HPDE6-E6E7 (cell line): ENCODE results near the gene SLC45A1.
"Not testable (repeated sequence)": the region's sequence is repeated elsewhere in the genome, so short reads cannot be mapped to it uniquely, and the experiment has no call there.

ENCODE experiments used
- DNase-seq: peaks from one replicate; pipeline ENCODE4 v3.0.0; 2011; ENCODE audit warnings: missing footprints; ENCODE audit errors: extremely low spot score

The SLC45A1 gene

DNA sequence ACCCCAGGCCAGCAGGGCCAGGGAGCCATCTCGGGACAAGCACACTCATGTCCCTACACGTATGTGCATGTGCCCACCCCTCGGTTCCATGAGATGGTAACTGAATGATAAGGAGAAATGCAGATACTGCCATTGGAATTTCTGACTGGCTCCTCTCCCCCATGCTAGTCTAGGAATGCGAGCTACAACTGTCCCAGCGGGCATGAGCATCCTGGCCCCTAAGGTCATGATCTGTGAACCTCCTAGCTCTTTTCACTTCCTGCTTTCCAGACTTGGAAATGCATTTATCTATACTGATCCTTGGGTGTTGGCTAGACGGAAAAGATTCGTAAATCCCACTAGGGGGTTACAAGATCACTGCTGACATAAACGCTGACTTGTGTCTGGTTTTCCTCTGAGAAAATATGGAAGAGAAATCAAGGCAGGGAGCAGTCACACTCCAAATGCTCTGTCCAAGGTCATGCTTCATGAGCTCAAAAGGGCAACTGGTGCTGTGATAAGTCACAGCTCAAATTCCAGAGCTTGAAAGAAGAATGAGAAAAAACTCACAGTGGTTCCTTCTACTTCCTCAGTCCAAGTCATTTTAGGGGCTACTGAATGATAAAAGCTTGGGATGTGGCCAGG is 49.8 kb downstream of the SLC45A1 start:
- DNase-seq: no peak

DNA sequence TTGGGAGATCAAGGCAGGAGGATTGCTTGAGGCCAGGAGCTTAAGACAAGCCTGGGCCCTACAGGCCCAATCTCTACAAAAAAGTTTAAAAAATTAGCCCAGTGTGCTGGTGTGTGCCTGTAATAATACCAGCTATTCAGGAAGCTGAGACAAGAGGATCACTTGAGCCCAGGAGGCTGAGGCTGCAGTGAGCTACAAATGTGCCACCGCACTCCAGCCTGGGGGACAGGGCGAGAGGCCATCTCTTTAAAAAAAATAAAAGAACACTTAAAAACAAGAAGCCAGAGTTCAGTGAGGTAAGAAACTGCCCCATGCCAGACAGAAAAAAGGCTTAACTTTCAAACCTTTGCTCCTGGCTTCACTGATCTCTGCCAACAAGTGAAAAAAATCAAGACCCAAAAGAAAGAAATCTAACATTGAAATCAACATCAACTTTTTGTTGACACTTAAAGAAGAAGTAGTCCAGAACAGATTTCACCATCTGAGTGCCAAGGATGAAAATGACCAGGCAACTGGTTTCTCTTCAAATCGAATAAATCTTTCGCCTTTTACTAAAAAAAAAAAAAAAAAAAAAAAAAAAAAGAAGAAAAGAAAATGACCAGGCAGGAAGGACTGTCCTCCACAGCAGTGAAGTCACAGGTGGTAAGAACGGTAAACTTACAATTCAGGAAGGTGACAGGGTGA is 51.2 kb downstream of the SLC45A1 start:
- DNase-seq: no peak

DNA sequence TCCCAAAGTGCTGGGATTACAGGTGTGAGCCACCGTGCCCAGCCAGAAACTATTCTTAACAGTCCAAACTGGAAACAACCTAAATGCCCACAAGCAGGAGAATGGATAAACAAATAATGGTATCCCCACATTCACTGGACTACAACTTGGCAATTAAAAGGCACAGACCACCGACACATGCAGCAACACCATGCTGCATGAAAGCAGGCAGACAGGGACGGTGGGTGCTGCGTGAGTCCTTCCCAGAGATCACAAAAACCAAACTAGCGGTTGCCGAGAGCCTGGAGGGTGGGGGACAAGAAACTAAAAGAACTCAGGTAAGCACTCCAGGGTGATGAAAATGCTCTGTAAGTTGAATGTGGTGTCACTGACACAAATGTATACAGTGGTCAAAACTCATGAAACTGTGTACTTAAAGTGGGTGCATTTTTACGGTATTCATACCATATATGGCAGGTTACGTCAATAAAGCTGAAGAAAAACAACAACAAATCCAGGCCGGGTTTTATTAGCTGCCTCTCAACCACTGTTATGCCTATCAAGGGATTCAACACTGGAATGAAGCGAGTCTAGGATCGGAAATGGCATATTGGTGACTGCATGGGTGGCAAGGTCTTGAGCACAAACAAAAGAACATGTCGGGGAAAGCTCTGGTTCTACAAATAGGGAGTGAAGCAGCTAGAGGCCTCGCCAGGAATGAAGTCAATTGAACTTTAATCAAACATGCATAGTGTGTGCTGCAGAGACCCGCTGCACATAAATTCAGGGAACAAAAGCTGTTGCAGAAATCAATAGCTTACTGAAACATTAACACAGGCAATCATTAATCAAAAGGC is 52.4 kb downstream of the SLC45A1 start:
- DNase-seq: no peak

DNA sequence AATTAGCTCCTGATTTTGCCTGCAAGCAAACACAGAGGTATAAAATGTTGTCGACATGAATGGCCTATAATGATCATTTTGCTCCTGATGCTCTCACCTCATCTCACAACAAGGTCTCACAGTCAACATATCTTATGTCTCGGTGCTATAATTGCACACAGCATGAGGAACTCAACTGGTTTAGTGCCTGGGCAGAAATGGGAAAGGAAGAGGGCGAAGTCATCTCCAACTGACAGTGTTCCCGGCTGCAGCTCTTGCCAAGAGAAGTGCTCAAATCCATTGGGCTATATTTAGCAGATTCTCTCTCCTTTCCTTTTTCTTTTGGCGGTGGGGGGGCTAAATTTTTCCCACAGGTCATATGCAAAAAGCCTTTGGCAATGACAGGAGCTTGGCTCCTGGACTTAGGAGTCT is 53.0 kb downstream of the SLC45A1 start:
- DNase-seq: no peak

DNA sequence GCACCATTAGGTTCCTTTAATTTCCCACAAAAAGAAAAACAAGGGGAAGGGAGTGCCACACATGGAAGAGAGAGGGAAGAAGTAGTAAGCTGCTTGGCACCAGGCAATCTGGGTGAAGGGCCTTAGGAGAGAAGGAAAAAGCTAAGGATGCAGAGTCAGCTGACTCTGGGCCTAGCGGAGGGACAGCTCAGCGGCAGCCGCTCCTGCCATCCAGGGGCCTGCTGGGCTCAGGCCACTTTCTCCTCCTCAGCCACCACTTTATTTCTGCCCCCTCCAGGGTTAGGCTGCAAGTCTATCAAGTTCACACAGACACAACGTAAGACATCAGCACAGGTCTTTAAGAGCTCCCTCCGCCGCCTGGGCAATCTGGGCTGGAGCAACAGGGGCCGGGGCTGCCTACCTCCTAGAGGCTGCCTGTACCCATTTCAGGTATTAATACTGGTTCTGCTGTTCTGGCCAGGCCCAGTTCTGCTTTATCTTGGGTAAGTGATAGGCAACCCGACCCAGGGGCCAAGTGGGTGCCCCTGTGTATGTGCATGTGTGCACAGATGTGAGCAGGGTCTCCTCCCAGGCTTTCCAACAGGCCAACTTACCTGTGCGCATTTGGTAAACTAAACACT is 53.6 kb downstream of the SLC45A1 start:
- no peak for DNase-seq

DNA sequence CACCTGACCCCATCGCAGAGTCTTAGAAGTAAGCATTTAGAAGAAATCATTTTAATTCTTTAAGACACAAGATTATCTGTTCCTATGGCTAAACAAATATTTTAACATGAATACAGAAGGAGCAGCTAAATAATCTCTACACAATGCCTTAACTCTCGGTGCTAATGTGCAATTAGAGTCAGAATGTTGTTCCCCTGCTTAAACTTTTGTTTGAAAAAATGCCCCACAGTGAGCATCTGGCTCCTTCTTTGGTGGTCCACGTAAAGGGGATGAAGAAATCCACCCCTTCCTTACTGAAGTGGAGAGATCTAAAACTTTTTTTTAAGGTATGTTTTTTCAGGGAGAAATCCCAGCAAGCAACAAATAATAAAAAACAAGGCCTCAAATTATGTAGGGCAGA is 55.2 kb downstream of the SLC45A1 start:
- DNase-seq: no peak

DNA sequence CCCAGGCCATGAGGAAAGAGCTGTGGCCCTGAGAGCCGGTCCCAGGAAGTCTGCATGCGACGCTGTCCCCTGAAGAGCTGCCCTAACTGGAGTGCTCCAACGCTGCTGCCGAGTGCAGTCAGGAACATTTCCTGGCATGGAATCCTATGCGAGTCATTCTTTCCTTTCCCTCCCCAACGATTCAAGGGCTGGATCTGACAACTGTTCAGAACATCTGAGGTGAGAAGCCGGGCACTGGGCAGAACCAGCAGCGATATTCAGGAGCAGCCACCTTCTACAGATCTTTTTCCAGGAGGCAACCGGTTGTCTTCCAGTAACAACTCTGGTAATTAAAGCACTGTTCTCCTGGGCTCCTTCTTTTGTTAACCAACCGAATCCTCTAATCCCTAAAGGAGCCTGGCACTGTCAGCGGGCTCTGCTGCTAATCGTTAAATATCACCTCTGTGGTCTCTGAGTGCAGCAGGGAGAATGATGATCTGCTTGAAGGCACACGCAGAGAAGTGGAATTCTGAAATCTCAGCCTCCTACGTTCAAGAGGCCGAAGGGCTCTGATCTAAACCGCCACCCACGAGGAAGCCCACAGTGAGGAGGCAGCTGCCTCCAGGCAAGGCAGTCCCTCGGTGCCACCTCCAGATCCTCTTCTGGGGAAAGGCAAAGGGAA is 55.8 kb downstream of the SLC45A1 start:
- no peak for DNase-seq

DNA sequence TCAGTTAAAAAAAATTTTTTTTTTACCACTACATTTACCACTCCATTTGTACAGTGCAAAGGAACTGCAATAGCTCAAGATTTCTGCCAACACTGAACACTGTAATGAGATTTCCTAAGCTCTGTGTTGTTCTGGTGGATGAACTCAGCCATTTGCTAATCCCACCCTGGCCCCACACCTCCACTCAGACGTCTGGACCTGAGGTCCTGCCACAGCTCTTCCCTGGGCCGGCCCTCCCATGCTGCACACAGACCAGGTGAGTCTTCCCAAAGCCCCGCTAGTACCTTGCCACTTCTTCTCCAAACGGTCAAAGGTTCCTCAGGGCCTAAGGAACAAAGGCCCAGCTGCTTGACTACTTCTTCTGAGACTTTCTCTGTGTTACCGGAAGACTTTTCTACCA is 56.4 kb downstream of the SLC45A1 start:
- DNase-seq: no peak

DNA sequence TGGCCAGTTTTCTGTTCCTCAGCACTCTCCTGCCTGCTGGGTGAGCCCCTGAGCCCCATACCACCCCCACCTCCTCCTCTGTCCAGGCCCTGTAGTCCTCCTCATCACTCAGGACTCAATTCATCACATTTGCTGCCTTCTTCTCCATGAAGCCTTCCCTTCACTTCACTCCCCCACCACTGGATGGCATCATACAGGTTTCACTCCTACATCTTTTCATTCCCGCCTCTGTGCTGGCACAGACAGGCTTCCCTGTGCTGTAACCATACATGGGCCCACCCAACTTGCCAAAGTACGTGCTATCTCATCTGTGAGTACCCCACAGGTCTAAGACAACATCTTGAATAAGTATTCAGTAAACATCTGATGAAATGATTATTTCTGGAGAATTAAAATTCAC is 56.9 kb downstream of the SLC45A1 start:
- peak; percentile 37 for DNase-seq

DNA sequence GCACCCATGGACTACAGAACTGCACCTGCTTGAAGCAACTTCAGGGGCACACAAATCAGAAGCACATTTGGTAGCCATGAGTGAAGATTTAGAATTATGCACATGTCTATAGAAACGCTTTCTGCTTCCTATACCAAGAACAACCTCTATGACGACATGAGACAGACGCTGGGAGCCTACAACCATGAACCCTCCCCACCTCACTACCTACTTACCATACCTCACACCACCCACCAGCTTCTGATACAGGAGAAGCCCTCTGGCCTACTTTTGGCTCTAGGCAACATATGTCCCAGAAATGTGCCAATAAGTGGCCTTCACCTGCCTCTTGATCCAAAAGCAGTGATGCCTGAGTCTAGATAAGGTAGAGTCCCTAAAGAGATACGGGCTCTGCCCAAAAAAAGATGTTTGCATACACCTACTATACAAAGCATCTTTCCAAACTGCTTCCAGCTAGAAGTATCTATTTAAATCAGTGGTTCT is 58.5 kb downstream of the SLC45A1 start:
- DNase-seq: no peak

DNA sequence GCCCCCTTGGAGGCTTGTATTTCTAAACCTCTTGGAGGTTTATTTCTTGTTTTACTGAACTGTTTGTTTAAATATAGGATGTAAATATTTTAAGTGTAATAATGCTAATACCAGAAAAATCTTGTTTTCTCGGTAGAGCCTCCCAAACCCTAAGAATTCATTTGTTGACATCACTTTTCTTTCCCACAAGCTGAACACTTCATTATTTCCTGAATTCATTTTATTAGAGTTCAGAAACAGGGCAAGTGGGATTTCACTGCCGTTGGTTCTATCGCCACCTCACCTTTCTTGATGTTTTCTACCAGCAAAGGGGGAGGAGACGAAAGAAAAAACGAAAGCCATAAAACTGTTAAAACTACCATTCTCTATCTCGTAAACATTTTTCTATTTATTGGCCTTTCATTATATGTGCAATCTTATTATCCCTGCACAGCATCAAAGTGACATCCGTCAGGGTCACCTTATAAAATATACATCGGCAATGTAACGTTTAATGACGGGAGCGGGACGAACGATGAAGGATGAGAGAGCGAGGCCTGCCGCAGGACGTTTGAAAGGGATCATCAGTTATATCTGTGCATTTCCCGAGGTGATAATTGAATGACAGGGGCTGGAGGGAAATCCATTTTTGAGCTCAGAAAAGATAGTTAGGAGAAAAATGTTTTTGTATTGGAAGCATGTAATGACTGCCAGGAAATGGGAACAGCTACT is 59.5 kb downstream of the SLC45A1 start:
- DNase-seq: no peak

DNA sequence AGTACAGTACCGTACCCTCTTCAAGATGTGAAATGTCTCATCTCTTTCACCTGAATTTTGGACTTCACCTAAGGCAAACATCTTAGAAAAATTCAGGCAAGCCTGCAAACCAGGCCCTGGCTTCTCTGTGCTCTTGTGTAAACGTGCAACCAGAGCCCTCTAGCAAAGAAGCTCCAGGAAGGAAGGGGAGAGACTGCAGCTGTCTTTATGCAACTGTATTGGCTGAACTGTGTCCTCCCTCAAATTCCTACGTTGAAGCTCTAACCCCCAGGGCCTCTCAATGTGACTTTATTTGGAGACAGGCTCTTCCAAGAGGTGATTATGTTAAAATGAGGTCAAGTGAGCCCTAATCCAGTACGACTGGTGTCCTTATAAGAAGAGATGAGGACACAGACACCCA is 60.3 kb downstream of the SLC45A1 start:
- DNase-seq: no peak

DNA sequence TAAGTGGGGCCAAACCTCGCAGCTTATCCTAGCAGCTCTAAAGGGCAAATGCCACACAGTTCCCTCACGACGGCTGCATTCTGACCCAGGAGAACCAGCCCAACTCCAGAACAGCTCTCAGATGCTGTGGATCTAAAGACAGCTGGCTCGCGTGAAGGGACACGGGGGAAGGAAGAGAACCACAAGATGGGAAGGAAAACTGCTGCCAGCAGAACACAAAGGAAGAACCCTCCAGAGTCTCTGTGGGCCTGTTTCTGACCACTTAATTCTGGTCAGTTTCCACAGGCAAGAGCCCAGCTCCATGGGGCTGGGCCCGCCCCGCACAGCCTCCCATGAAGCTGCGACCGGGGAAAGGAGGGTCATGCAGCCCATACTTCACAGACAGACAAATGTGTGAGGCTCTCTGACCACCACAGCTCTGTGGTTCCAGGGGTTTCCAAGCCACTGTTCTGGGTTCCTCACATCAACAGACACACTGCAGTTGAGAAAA is 61.1 kb downstream of the SLC45A1 start:
- no peak for DNase-seq

DNA sequence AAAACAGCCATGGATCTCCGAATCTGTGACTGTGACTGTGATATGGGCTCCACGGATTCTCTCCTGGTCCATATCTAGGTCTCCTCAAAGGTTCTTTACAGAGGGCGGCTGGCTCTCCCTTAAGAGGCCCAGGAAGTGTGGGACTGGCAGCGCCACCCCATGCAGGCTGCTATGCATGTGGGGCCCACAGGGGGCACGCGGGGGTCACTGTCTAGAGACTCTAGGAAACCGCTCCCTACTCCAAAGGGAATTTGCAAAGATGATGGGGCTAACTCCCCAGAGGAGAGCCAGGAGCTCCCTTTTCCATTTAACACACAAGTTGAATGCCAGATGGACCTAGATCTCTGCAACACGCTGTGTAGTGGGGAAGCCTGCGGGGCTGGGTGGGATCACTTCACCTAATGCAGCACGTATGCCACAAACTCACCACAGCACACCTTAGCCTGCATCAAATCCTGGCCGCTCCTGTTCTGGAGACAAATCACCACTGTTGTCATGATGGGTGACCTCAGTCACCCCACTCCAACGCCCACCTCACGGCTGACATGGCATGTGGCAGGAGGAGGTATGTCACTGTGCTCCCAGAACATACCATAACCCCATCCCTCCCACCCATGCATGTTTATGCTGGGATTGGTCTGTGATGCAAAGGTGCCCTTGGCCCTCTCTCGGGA is 61.7 kb downstream of the SLC45A1 start:
- no peak for DNase-seq

DNA sequence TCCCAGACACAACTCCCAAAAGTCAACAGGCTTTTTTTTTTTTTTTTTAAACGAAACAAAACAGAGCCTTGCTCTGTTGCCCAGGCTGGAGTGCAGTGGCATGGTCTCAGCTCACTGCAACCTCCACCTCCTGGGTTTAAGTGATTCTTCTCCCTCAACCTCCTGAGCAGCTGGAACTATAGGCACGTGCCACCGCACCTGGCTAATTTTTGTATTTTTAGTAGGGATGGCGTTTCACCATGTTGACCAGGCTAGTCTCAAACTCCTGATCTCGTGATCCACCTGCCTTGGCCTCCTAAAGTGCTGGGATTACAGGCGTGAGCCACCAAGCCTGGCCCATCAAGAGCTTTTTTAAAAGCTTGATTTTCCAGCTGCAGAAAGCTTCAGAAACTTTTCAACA is 62.4 kb downstream of the SLC45A1 start:
- not testable (repeated sequence) for DNase-seq

DNA sequence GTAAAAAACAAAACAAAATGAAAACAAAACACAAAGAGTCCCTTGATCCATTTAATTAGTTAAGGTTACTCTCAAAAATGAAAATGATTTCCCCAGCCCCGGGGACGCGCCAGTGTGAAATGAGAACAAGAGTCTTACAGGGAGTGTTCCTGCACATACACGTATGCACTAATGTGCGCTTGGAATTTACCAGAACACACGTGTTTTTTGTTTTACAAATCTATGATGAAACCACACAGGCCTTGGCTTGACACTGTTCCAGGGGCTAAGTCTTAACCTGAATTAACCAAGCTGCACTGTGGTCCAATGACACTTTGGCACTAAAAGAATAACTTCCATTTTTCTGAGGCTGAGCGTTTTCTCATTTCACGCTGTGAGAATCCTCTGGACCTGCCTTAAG is 63.7 kb downstream of the SLC45A1 start:
- no peak for DNase-seq

DNA sequence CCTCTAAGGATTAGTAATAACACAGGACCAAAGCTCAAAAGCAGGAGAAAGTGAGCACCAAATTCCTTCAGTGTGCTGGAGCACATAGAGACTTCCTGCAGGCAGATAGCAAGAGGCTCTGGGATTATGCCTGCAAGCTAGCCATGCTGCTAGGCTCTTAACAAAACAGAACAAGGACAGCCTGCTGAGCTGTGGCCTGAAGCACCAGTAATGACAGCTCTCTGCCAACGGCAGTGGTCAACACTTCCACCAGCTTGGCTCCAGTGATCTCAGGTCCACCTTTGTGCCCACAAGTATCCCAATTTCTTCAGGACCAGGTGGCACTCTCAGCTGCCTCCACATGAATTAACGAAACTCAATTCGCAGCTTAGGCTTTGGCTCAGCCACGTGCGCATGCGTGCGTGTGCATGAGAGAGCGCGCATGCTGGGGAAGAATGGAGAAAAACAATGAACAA is 64.2 kb downstream of the SLC45A1 start:
- no peak for DNase-seq

DNA sequence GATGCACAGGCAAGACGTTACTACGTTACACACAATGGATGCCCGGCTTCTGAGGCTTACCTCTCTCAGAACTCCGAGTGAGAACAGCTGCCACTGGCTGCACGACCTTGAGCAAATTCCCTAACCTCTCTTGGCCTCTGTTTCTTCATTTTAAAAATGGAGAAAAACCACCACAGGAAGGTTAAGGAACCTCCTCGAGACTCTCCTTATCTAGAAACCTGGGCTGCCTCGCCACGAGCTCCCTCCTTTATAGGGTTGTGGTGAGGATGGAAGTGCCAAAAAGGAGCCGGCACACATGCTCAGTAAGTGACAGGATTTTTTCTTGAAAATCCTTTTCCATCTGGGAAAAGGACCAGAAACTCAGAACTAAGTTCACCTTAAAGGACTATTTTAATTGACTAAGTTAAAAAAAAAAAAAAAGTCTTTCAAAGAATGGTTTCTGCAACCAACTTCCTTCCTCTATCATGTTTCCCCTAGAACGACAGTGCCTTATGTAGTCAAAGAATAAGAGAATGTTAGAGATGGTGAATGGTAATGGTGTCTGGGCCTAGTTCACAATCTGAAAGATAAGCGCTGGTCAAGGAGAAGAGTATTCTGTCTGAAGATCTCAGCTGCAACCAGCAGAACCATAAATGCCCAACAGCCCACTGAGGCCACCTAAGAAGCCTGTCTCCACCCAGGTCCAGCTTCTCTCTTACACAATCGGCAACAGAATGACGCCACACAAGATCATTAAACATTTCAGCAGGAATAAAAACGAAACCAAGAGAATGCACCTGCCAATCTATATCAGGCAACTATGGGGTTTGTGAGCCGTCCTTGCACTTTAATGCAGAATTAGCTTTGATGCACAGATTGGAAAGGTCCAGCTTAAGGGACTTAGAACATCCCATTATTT is 64.9 kb downstream of the SLC45A1 start:
- no peak for DNase-seq

DNA sequence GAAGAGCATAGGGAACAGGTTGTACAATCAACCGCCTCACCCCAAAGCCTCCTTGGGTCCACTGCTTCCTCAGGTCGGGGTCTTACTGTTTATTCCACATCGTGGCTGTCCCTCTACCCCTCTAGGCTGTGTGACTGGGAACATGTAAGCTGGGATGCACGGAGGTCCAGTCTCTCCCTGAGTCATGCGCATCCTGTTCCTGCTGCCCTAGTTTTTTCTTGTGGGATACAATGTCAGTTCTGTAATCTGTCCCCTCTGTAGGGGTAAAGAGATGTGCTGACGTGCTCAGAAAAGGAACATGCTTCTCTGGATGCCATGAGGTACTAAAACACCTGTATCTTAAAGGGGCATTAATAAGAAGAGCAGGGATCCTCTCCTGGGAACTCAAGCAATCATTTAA is 66.2 kb downstream of the SLC45A1 start:
- no peak for DNase-seq
